MM.1S (cell line): ENCODE data around the gene FRMPD2.

ENCODE experiments used
- CTCF ChIP-seq: fragments of 300-600 bp; sonication (generic); IDR thresholded peaks from 2 replicates; pipeline ENCODE4 v1.5.1; 2016; ENCODE audit warnings: antibody characterized with exemption, low read length, mixed read lengths
- EZH2 ChIP-seq: fragments of 300-600 bp; sonication (generic); optimal IDR thresholded peaks from 2 replicates; pipeline ENCODE3; 2017; ENCODE audit warnings: low read depth, mild to moderate bottlenecking, antibody characterized with exemption, low read length, mixed read lengths

GRCh38 chr10:48282829-48283228 lies 8.3 kb upstream of the FRMPD2 start:
- TF ChIP-seq CTCF, result no peak
- no peak for TF ChIP-seq EZH2
